HG02885 (cell line): ENCODE results near the gene EP400.

Source experiments
- ATAC-seq: cut with Tn5 transposase; IDR thresholded peaks from one replicate; pipeline ENCODE4 v1.9.1; 2021; ENCODE audit warnings: mild to moderate bottlenecking; ENCODE audit not compliant: unreplicated experiment, poor library complexity

The EP400 gene

DNA sequence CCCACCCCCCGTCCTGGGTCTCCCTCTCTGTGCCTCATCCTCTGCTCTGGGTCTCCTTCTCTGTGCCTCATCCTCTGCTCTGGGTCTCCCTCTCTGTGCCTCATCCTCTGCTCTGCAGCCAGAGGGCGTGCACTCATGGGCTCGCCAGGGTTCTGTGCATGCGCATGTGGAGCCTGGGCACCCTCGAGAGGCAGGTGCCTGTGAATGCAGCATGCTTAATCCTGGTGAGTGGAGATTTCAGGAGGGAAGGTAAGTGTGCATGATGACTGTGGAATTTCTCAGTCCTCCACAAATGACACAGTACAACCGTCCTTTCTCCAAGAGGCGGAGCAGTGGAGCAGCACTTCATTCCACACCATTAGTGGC, 65.2 kb downstream of the EP400 start:
- no peak for ATAC-seq

DNA sequence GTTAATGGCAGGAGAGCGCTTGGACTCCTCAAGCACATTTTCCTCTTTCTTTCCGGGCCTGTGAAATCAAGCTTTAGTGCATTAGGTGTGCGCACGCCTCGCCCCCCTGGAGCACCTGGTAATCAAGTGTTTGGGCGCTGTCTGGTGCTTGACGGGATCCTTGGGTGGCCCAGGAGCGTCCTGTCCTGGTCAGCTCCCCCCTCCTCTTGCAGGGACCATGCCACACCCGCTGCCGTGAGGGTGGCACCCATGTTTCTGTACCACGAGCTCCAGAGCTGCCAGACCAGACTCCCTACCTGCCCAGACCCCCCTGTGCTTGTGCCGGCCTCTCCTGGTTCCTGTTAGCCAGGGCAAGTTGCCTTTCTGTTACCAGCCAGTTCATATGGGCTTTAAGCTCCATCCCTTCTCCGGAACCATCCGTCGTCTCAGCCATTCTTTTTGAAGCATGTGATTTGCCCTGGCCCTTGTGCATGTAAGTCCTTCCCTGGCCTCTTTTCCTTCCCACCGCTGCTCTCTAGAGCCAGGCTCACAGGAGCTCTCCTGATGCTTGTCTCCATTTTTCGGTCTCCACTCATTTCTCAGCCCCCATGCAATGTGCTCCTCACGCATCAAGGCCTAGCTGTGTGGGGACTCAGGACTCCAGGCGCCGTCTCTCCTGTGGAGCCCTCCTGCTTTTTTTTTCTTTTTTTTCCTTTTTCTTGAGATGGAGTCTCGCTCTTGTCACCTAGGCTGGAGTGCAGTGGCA, 66.1 kb downstream of the EP400 start:
- no peak for ATAC-seq

DNA sequence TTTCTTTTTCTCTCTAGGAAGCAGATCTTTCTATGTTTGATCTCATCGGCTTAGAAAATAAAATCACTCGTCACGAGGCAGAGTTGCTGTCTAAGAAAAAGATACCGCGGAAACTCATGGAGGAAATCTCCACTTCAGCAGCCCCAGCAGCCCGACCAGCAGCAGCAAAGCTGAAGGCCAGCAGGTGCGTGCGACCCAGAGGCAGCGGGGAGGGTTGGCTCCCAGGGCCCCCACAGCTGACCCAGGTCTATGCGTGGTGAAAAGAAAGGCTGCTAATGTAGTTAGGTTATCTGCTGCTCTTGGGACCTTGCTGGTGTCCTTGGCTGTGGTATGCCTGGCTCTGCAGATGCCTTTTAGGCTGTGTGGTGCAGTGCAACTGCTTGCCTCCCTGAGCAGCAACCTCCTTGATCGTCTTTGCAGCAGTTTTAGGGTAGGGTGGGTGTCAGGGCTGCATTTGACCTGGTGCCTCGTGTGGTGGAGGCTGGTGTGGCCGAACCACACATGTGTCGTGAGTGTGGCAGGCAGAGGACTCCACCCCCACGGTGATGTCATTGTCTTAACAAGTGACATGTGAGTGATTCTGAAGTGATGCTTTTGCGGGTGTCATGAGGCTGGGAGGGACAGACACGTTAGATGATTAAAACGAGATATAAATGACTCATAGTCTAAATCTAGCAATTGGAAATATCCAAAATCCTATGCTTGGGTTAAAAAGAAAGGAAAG, 68.6 kb downstream of the EP400 start:
- no peak for ATAC-seq

DNA sequence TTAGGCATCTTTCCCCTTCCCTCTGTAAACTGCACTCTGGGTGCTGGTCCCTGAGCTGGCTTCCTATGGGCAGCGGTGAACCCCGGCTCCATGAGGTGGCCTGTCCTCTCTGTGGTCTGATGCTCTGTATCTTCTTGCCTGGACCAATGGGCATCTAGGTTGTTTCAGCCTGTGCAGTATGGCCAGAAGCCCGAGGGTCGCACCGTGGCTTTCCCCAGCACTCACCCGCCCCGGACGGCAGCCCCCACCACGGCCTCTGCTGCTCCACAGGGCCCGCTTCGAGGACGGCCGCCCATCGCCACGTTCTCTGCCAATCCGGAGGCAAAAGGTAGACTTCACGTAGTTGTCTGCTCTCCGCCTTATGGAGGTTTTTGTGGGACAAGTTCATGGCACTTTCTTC, 70.1 kb downstream of the EP400 start:
- no peak for ATAC-seq

DNA sequence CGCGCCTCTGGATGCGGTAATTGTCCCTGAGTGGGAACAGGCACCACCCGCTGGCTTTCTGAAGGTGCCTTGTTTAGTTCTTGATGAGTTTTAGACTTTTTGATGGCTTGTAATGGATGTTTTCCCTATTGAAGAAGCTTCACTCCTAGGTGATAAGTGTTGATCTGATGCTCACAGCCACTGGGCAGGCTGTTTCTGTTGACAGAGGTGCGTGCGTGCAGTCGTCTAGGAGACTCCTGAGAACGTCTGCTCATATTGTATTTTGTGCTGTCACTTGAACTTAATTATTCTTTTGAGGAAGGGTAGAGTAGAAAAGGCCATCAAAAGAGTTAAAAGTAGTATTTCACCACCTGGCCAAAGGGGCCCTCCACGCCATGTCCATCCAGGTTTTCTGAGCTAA, 70.5 kb downstream of the EP400 start:
- no peak for ATAC-seq

DNA sequence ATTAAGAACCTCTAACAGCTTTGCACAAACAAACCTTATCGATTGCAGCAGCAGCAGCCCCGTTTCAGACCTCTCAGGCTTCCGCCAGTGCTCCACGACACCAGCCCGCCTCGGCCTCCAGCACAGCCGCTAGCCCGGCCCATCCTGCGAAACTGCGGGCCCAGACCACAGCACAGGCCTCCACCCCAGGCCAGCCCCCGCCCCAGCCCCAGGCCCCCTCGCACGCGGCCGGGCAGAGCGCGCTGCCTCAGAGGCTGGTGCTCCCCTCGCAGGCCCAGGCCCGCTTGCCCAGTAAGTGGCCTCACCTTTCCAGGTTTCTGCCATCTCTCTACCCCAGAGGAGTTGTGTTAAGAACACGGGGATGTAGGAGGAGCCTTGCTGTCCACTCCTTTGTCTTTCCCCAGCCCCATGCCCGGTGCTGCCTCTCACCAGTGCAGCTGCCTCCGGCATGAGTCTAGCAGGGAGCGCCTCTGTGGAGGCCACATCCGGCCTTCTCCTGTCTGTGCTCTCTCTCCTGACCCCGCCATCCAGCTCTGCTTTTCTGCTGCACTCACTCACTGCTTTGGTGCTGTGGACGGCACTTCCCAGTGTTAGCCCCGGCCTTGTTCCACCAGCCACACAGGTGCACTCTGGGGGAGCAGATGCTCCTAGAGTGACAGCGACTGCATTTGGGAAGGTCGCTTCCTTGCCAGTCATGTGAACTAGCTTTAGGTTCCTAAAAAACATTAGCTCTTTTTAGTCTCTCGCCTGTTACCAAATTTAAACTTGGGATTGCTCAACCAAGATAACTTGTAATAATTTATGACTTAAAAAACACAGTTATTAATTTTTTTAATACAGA, 71.5 kb downstream of the EP400 start:
- ATAC-seq: no peak

DNA sequence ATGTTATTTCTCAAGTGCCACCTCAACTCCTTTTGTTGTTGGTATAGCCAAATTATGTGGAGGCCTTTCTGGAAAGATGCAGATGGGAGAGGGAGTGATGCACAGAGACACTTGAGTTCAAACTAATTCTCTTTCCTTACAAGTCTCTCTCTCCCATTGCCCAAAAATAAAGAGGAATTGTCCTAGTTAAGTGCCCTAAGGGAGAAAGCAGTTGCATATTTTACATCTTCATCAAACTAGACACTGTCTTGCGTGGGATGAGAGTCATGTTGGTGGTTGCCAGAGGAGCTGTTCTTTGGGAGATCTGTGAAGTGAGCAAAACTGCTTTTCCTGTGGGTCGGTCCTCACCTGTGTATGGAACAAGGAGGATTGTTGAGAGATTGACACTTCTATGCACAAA, 72.2 kb downstream of the EP400 start:
- no peak for ATAC-seq

DNA sequence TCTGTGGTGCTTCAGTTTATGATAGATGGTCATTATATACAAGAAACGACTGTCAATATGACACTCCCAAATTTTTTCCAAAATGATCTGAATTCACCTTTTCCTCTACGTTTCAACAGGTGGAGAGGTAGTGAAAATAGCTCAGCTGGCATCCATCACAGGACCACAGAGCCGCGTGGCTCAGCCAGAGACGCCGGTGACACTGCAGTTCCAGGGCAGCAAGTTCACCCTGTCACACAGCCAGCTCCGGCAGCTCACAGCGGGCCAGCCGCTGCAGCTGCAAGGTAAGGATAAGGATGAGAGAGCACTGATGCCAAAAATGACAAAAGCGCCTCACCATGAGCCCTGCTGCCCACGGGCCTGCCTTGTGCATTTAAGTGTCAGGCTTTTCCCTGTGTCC, 73.9 kb downstream of the EP400 start:
- ATAC-seq: no peak

DNA sequence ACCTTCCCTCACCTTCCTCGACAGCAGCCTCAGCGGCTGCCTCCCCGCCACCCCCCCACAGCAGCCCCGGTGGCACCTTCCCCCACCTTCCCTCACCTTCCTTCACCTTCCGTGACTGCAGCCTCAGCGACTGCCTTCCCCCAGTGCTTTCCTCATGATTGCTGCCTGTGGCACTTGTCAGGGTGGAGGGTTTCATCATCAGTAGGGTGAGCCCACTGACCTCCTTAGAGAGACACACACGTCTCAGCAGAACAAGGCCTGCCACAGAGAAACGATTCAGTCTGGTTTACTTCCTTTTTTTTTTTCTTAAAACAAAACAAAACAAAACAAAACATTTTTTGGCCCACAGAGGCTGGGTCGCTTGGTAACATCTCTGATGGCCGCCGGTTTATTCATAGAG, 75.0 kb downstream of the EP400 start:
- ATAC-seq: no peak

DNA sequence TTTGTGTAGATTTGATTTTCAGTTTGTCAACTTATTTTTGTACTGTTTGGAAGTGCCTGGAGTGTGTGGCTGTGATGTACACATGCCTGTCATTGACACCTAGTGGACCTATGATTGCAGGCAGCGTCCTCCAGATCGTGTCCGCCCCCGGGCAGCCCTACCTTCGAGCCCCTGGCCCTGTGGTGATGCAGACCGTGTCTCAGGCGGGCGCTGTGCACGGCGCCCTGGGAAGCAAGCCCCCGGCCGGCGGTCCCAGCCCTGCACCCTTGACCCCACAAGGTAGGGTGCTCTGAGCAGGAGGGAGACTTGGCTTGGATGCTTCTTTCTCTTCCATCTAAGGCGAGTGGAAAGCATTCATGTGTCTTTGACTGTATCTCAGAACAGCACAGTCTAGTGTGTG, 75.8 kb downstream of the EP400 start:
- no peak for ATAC-seq

DNA sequence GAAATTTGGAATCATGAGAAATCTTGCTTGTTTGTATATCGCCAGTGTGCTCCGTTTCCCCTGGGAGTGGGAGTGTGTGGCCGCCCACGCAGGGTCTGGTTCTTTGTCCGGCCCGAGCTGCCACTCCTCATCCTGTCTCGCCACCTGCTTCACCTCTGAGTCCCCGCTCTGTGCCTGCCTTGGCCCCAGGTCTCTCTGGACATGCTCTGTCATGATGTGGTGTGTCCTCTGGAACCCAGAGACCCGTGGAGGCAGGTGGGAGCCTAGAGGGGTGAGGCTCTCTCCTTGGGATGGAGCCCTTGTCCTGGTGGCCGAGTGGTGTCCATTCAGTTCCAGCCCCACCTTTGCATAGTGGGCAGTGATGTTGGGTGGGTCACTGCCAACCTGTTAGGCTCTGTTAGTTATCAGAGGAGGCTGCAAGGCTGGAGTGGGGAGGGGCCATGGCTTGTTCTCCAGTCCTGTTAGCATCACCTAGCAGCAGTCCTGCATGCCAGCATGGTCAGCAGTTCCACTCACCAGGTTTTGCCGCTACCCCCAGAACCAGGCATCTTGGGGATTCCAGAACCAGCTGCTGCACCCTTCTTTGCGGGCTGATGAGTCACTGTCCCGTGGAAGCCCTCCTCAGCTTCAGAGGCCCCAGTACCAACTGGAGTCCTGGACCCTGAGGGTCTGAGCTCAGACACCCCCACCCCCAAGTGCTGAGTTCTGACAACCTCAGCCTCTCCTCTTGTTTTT, 76.5 kb downstream of the EP400 start:
- ATAC-seq: no peak

DNA sequence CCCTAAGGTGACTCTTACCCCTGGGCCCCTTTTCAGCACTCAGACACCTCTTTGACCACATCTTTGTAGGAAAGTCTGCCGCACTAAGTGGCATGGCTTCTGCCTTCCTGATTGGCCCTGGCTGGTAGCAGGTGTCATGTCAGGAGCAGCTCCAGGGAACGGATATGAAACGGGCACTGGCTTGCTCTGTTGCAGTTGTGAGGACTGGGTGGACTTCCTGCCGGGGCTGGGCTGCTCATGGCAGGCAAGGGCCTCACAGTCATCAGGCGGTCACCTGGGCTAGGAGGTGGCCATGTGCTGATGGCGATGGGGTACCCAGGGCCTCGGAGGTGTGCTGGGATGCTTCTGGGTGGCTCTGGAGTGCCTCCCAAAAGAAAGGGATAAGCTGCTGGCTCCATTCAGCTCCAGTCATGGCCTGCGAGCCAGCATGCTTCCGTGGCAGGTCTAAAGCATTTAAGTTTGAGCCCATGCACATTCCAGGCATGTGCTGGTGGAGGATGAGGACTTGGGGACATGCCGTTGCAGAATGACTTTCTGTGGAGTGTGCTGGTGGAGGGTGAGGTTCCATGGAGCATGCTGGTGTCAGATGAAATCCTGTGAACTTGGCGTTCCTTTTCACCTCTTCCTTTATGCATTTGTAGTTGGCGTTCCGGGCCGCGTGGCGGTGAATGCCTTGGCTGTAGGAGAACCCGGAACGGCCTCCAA, 77.2 kb downstream of the EP400 start:
- ATAC-seq: no peak

DNA sequence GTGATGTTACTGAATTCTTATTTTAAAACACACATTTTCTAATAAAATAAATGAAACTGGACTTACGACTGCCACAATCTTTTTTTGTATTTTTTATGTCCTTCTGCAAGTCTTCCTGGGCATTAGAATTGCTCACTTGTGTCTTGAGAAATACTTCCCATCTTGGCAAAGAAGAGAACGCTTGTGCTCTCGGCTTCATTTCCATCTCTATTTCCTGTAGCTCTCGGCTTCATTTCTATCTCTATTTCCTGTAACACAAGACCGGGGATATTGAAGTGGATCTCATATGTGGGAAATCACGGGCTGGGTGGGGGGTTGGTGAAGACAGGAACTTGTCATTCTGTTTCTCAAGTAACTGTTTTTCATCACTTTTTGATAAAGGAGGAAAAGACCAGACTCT, 77.9 kb downstream of the EP400 start:
- ATAC-seq: no peak

DNA sequence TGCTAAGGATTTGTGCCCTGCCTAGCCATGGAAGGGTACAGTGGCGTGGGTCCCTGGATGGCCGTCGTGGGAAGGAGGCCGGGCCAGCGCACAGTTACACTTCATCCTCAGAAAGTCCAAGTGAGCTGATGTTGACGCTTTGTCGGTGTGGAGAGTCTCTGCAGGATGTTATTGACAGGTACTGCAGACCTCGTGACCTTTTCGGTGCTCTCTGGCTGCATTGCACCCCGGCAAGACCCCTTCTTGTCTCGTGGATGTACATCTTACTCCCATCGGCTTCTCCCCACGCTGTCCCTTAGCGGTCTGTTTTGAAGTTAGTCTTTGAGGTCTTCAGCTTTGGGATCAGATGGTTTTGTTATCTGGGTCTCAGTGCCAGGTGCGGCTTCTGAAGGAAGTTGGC, 78.4 kb downstream of the EP400 start:
- ATAC-seq: no peak

DNA sequence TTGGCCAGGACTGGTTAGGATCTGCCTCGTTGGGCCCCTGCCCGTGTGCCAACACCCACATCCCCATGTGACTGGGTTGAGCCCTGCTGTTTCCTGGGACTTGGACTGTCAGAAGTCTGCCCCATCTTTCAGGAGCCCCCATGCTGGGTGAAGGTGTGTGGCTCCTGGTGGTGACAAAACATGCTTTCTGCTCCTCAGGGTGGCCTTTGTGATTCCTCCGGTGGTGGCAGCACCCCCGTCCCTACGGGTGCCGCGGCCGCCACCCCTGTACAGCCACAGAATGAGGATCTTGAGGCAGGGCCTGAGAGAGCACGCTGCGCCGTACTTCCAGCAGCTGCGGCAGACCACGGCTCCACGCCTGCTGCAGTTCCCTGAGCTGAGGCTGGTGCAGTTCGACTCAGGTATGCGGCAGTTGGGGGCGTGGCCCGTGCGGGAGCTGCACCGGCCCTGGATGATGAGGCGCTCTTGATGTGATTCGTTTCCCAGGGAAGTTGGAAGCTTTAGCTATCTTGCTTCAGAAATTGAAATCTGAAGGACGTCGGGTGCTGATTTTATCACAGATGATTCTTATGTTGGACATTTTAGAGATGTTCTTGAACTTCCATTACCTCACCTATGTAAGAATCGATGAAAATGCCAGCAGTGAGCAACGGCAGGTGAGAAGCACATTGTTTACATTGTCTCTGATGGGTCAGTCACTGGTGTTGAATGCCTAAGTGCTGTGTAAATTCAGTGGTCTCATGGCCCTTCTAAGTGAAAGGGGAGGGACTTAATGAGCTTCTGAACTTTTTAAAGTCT, 80.0 kb downstream of the EP400 start:
- ATAC-seq: no peak

DNA sequence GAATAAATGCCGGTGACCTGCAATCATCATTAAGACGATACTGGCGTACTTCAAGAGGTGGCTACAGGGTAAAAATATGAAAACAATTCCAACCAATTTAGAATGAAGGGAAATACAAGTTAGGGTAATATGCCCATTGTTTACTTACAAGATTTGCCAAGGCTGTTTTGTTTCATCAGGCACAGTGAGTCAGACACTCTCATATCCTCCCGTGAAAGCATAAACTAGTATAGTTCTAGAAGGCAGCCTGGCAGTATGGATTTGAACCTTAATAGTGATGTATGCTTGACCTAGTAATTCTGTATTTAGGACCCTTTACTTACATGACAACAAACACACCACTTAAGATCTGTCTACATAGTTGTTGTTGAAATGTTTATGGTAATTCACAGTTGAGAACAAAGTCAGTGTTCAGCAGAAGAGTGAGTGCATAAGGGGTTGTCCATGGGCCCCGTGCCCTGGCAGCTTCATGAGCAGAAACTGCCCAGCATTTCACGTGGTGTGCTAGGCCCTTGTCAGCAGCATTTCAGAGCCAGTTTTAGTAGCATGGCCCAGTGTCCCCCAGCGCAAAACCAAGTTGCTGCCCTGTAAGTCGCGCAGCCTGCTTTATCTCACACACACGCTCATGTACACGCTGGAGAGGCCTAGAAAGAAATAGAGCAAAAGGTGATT, 80.8 kb downstream of the EP400 start:
- no peak for ATAC-seq

DNA sequence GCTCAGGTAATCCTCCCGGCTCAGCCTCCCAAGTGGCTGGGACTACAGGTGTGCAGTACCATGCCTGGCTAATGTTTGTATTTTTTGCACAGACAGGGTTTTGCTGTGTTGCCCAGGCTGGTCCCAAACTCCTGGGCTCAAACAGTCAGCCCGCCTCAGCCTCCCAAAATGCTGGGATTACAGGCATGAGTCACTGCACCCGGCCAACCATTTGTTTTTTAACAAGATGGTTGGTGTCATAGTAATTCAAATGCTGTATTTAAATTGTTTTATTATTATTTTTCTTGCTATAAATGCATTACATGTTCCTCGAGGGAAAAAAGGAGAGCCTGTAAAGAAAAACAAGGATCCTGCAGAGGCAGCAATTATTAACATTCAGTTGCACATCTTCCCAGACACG, 83.9 kb downstream of the EP400 start:
- no peak for ATAC-seq

DNA sequence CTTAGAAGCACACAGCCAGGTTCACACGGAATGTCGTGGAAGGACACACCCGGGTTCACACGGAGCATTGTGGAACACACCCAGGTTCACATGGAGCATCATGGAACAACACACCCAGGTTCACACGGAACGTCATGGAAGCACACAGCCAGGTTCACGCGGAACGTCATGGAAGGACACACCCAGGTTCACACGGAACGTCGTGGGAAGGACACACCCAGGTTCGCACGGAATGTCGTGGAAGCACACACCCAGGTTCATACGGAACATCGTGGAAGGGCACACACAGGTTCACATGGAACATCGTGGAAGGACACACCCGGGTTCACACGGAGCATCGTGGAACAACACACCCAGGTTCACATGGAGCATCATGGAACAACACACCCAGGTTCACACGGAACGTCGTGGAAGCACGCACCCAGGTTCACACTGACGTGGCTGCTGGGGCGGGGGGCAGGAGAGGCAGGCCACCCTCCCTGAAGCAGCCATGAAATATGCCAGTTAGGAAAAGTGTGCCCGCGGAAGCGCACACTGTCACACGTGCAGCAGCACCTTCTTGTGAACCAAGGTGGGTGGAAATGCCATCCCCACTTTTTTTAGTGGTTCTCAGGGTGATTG, 86.4 kb downstream of the EP400 start:
- no peak for ATAC-seq
